Activated CD4-positive, alpha-beta memory T cell treated with anti-CD3 and anti-CD28 coated beads for 36 hours (primary cell): Measurements from ENCODE around the gene STRIP2. TPM values are rescaled to one million over a fixed set of nuclear protein-coding genes. Genes with fewer than 3 reads are reported as not detected.
"Not testable (repeated sequence)": the region's sequence is repeated elsewhere in the genome, so short reads cannot be mapped to it uniquely, and the experiment has no call there.

ENCODE experiments used
- CTCF ChIA-PET: fragments of 350-600 bp; sonication (Branson Sonifier 250); formaldehyde crosslinking; loops from one replicate; lab custom pipeline; 2021; ENCODE audit warnings: antibody characterized with exemption, inconsistent platforms; lab: Charles Lee
- POLR2A ChIA-PET: fragments of 350-600 bp; sonication (Branson Sonifier 250); formaldehyde crosslinking; loops from one replicate; lab custom pipeline; 2021; ENCODE audit warnings: antibody characterized with exemption; lab: Charles Lee
- DNase-seq: peaks from one replicate; pipeline ENCODE4 v3.0.0-alpha.2; 2020
- H3K27ac Mint-ChIP-seq: one replicate; pipeline ENCODE4 v1.8.0; 2021; ENCODE audit warnings: mixed read lengths
- H3K27me3 Mint-ChIP-seq: one replicate; pipeline ENCODE4 v1.8.0; 2021; ENCODE audit warnings: mixed read lengths
- H3K36me3 Mint-ChIP-seq: one replicate; pipeline ENCODE4 v1.8.0; 2021; ENCODE audit warnings: mixed read lengths
- H3K4me1 Mint-ChIP-seq: one replicate; pipeline ENCODE4 v1.8.0; 2021; ENCODE audit warnings: low read depth, mixed read lengths
- H3K4me3 Mint-ChIP-seq: one replicate; pipeline ENCODE4 v1.8.0; 2021; ENCODE audit warnings: mild to moderate bottlenecking, mixed read lengths
- H3K9me3 Mint-ChIP-seq: one replicate; pipeline ENCODE4 v1.8.0; 2021; ENCODE audit warnings: mixed read lengths
- intact Hi-C: fragments of 100-400 bp; cut with micrococcal nuclease; formaldehyde crosslinking; loops from one replicate; pipeline ENCODE4 v1.15.1; 2023
- total RNA-seq, 2 experiments: library from RNA; stranded (reverse); gene quantifications; one replicate each; pipeline ENCODE4 v1.2.3, GENCODE V29; 2021

STRIP2 gene
- total RNA-seq, 2 experiments from 2014 or later = 56.1 to 62.0 TPM

GRCh38 chr7:129519464-129519863 is 85.2 kb downstream of the STRIP2 start:
- no peaks in the 10 kb centered on the region for H3K4me1 Mint-ChIP-seq
- H3K36me3 Mint-ChIP-seq = no peaks in the 10 kb centered on the region
- peaks cover 18% of the 10 kb centered on the region for H3K27me3 Mint-ChIP-seq
- ChIA-PET POLR2A (no interaction called here), CTCF (interaction anchor here (0.7 kb wide), 1 partner anchor 148 kb away, joined by 4 read pairs; no protein-coding TSS in a partner anchor)
- H3K4me3 Mint-ChIP-seq = no peak overlapping the region
- no peak overlapping the region for H3K27ac Mint-ChIP-seq
- no peaks in the 10 kb centered on the region for H3K9me3 Mint-ChIP-seq
- intact Hi-C loops = no loop called here
- no peak for DNase-seq

DNA sequence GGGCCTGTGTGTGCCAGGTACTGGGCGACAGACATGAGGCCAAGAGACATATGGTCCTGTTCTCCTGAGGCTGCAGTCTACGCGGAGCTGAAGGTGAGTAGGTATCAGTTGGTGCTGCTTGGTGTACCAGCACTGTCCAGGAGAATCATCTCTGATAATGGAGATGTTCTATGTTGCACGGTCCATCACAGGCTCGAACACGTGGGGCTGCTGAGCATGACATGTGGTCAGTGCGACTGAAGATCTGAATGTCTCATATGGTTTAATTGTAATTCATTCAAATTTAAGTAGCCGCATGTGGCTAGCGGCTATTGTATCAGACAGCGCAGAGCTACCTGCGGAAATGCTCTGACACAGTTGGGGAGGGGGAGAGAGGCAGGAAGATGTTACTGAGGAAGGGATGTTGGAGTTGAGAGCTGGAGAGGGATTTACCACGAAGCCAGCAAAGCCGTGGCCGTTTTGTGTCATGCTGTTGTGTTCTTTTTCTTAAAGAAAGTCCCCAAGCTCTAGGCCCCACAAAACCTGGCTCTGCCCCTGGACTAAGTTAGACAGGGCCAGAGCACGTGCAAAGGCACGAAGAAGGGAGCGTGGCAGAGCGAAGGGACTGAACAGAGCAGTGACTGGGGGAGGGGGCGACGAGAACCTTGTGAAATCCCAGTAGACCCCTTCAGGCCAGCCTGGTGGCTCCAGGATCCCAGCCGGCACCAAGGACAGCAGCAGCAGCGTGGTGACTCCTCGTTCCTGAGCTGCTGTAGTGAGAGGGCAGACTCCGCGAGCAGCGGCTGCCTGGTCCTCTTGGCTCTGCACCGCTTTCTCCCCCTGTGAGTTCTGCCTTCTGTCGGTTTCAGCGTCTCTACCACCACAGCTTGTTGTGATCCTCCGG is 88.1 kb downstream of the STRIP2 start:
- no peak overlapping the region for H3K4me3 Mint-ChIP-seq
- intact Hi-C loops = no loop called here
- H3K27ac Mint-ChIP-seq = no peak overlapping the region
- ChIA-PET CTCF (interaction anchor here (1.4 to 1.6 kb wide), 2 partner anchors 11 to 20 kb away, joined by 3 read pairs; partner anchors contain the start of gene SMKR1), POLR2A (no interaction called here)
- H3K4me1 Mint-ChIP-seq = no peaks in the 10 kb centered on the region
- no peaks in the 10 kb centered on the region for H3K9me3 Mint-ChIP-seq
- H3K27me3 Mint-ChIP-seq = peaks cover 27% of the 10 kb centered on the region
- no peak for DNase-seq
- no peaks in the 10 kb centered on the region for H3K36me3 Mint-ChIP-seq

GRCh38 chr7:129522971-129523340 is 88.7 kb downstream of the STRIP2 start:
- ChIA-PET POLR2A (no interaction called here), CTCF (interaction anchor here (1.6 kb wide), 1 partner anchor 21 kb away, joined by 3 read pairs; the partner anchor contains the start of gene SMKR1)
- DNase-seq = no peak
- peaks cover 27% of the 10 kb centered on the region for H3K27me3 Mint-ChIP-seq
- H3K4me1 Mint-ChIP-seq = no peaks in the 10 kb centered on the region
- intact Hi-C loops = no loop called here
- H3K9me3 Mint-ChIP-seq = no peaks in the 10 kb centered on the region
- no peak overlapping the region for H3K27ac Mint-ChIP-seq
- no peak overlapping the region for H3K4me3 Mint-ChIP-seq
- no peaks in the 10 kb centered on the region for H3K36me3 Mint-ChIP-seq

GRCh38 chr7:129523924-129524323 is 89.7 kb downstream of the STRIP2 start:
- ChIA-PET POLR2A (no interaction called here), CTCF (no interaction called here)
- Mint-ChIP-seq H3K36me3 (no peaks in the 10 kb centered on the region), H3K4me1 (no peaks in the 10 kb centered on the region), H3K27ac (no peak overlapping the region), H3K27me3 (peaks cover 27% of the 10 kb centered on the region), H3K4me3 (no peak overlapping the region), H3K9me3 (no peaks in the 10 kb centered on the region)
- intact Hi-C loops = no loop called here
- DNase-seq = no peak

GRCh38 chr7:129524405-129524804 is 90.2 kb downstream of the STRIP2 start:
- H3K4me3 Mint-ChIP-seq, POLR2A ChIA-PET, DNase-seq, CTCF ChIA-PET, H3K27ac Mint-ChIP-seq, H3K36me3 Mint-ChIP-seq, intact Hi-C loops, H3K9me3 Mint-ChIP-seq, H3K4me1 Mint-ChIP-seq: not testable (repeated sequence)
- H3K27me3 Mint-ChIP-seq = peaks cover 27% of the 10 kb centered on the region

DNA sequence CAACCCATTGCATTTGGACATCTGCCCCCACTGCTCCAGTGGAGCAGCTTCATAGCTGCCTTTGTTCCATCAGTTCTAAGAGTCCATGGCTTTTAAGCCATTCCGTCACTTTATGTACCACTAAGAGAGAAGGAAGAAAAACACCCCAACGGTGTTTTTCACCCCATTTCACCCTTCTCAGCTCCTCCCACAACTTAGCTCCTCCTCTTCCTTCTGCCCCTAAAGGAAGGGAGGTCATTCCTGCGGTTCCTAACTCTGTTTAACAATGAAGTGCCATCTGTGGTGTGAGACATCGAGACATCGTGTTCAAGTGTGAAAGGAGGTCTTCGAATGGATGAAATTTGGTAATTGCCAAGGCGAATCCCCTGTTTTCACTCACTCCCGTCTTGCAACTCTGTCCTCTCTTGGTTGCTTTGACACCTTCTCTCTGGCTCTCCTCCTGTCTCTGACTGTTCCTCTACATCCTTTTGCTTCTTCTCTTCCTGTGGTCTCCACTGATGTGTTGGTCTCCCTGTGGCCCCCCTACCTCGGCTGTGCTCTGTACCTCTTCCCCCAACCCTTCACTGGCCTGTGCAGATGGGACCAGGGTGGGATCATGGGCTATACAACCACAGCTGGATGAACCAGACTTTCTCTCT is 91.1 kb downstream of the STRIP2 start:
- no peaks in the 10 kb centered on the region for H3K36me3 Mint-ChIP-seq
- no peak for DNase-seq
- H3K9me3 Mint-ChIP-seq = no peaks in the 10 kb centered on the region
- peaks cover 22% of the 10 kb centered on the region for H3K27me3 Mint-ChIP-seq
- CTCF ChIA-PET = no interaction called here
- POLR2A ChIA-PET = no interaction called here
- no peaks in the 10 kb centered on the region for H3K4me1 Mint-ChIP-seq
- H3K4me3 Mint-ChIP-seq = no peak overlapping the region
- no peak overlapping the region for H3K27ac Mint-ChIP-seq
- intact Hi-C loops = no loop called here

DNA sequence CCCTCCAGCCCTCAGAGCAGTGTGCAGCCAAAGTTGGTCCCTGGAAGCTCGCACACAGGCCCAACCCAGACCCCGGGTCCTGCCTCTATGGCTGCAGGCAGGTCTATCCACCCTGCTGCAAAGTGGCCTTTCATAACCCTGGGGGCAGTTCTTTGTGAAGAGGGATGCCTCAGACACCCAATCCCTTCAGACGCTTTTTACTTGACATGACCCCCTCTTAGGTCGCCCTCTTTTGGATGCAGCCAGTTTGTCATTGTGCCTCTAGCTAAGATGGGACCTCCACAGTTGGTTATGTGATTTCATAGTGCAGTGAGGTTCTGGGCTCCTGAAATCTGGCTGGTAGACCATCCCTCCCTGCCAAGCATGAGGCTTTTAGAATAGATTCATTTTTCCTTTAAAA is 95.4 kb downstream of the STRIP2 start:
- peaks cover 16% of the 10 kb centered on the region for H3K27me3 Mint-ChIP-seq
- no peaks in the 10 kb centered on the region for H3K36me3 Mint-ChIP-seq
- H3K9me3 Mint-ChIP-seq = no peaks in the 10 kb centered on the region
- intact Hi-C loops = loop anchor here (1.0 to 2.0 kb wide), 4 partner anchors 35 to 420 kb away; no protein-coding TSS in a partner anchor
- no peak overlapping the region for H3K27ac Mint-ChIP-seq
- peaks cover 7% of the 10 kb centered on the region for H3K4me1 Mint-ChIP-seq
- no peak for DNase-seq
- H3K4me3 Mint-ChIP-seq = no peak overlapping the region
- CTCF ChIA-PET = interaction anchor here (1.1 kb wide), 1 partner anchor 161 kb away, joined by 4 read pairs; no protein-coding TSS in a partner anchor
- POLR2A ChIA-PET = no interaction called here

GRCh38 chr7:129530795-129531391 is 96.7 kb downstream of the STRIP2 start:
- DNase-seq = peak; percentile 86
- Mint-ChIP-seq H3K4me1 (peaks cover 9% of the 10 kb centered on the region), H3K36me3 (no peaks in the 10 kb centered on the region), H3K9me3 (no peaks in the 10 kb centered on the region), H3K27ac (peak overlapping the region; percentile 19), H3K4me3 (no peak overlapping the region), H3K27me3 (peaks cover 11% of the 10 kb centered on the region)
- ChIA-PET POLR2A (no interaction called here), CTCF (no interaction called here)
- intact Hi-C loops = loop anchor here (1.0 to 2.0 kb wide), 6 partner anchors 23 to 418 kb away; no protein-coding TSS in a partner anchor

DNA sequence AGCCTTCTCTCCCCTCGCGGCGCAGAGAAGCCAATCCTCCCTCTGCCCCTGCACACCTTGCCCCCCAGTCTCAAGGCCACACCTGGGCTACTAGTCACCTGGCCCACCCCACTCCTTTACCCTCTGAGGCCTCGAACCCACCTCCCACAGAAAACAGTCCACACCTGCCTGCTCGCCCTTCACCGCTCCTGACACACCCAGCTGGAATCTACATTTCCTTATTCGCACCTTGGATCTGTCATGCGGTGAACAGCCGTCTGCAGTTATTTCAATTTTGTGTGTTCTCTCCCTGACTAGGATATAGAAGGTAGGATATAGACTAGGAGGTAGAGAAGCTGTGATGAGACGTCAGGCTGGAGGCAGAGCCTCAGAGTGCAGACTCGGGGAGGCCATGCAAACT is 97.5 kb downstream of the STRIP2 start:
- Mint-ChIP-seq H3K36me3 (no peaks in the 10 kb centered on the region), H3K27ac (no peak overlapping the region), H3K27me3 (peaks cover 11% of the 10 kb centered on the region), H3K4me1 (peaks cover 16% of the 10 kb centered on the region), H3K4me3 (no peak overlapping the region), H3K9me3 (no peaks in the 10 kb centered on the region)
- POLR2A ChIA-PET = no interaction called here
- DNase-seq = no peak
- intact Hi-C loops = loop anchor here (1.0 to 2.0 kb wide), 4 partner anchors 23 to 93 kb away; no protein-coding TSS in a partner anchor
- CTCF ChIA-PET = no interaction called here

DNA sequence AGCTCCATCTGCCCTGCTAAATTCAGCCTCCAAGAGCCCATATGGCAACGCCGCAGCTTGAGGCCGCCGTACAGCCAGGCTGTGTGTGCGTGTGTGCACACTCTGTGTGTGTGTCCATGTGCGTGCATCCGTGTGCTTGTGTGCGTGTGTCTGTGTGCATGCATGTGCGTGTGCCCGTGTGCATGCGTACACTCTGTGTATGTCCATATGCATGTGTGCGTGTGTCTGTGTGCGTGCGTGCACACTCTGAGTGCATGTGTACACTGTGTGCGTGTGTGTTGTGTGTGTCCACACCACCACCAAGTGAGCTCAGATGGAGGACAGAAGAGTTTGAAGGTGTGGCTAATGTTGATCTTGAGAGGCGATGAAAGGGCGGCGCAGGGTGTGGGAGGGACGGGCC is 98.1 kb downstream of the STRIP2 start:
- intact Hi-C loops = no loop called here
- H3K4me3 Mint-ChIP-seq = no peak overlapping the region
- CTCF ChIA-PET = interaction anchor here (0.7 to 1.1 kb wide), 2 partner anchors 80 to 164 kb away, joined by 3 read pairs; no protein-coding TSS in a partner anchor
- H3K4me1 Mint-ChIP-seq = peaks cover 16% of the 10 kb centered on the region
- H3K9me3 Mint-ChIP-seq = no peaks in the 10 kb centered on the region
- H3K36me3 Mint-ChIP-seq = no peaks in the 10 kb centered on the region
- DNase-seq = no peak
- POLR2A ChIA-PET = no interaction called here
- peaks cover 7% of the 10 kb centered on the region for H3K27me3 Mint-ChIP-seq
- H3K27ac Mint-ChIP-seq = no peak overlapping the region

DNA sequence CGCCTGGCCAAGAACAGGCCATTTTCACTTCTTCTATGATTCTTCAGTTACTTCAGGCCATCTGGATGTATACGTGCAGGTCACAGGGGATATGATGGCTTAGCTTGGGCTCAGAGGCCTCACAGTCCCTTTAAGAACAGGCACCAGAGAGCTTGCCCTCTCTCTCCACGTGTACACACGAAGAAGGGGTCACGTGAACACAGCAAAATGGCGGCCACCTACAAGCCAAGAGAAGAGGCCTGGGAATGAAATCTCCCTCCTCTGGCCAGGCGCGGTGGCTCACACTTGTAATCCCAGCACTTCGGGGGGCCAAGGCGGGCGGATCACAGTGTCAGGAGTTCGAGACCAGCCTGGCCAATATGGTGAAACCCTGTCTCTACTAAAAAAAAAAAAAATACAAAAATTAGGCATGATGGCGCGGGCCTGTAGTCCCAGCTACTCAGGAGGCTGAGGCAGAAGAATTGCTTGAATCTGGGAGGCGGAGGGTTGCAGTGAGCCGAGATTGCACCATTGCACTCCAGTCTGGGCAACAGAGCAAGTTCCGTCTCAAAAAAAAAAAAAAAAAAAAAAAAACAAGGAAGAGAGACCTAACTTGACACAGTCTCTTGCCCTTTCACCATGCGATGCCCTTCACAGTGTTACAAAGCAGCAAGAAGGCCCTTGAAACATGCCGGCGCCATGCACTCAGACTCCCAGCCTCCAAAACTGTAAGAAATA is 100.5 kb downstream of the STRIP2 start:
- H3K4me3 Mint-ChIP-seq, H3K27ac Mint-ChIP-seq, H3K36me3 Mint-ChIP-seq, intact Hi-C loops, DNase-seq, H3K9me3 Mint-ChIP-seq, POLR2A ChIA-PET, H3K27me3 Mint-ChIP-seq: not testable (repeated sequence)
- peaks cover 16% of the 10 kb centered on the region for H3K4me1 Mint-ChIP-seq
- CTCF ChIA-PET = interaction anchor here (1.2 to 1.4 kb wide), 2 partner anchors 73 to 100 kb away, joined by 3 read pairs; no protein-coding TSS in a partner anchor
